BLaER1 treated with 17β-estradiol and CSF1 and Interleukin-3, amounts not matched to agents 10 nM and 100 nM (cell line): ENCODE results near the gene IGSF8.
"Not testable (repeated sequence)": the region's sequence is repeated elsewhere in the genome, so short reads cannot be mapped to it uniquely, and the experiment has no call there.

Experiments
- H3K27ac ChIP-seq, 11 experiments: shearing (Covaris generic); formaldehyde crosslinking; 2 replicates each; pipeline ENCODE4 v1.8.1; 2022
- H3K27me3 ChIP-seq, 11 experiments: shearing (Covaris generic); formaldehyde crosslinking; 2 replicates each; pipeline ENCODE4 v1.8.1; 2022
- H3K36me3 ChIP-seq, 11 experiments: shearing (Covaris generic); formaldehyde crosslinking; 2 replicates each; pipeline ENCODE4 v1.8.1; 2022
- H3K4me1 ChIP-seq, 10 experiments: shearing (Covaris generic); formaldehyde crosslinking; 2 replicates each; pipeline ENCODE4 v1.8.1; 2022
- H3K4me2 ChIP-seq, 11 experiments: shearing (Covaris generic); formaldehyde crosslinking; 2 replicates each; pipeline ENCODE4 v1.8.1; 2022
- H3K4me3 ChIP-seq, 10 experiments: shearing (Covaris generic); formaldehyde crosslinking; 2 replicates each; pipeline ENCODE4 v1.8.1; 2022
- H3K9ac ChIP-seq, 11 experiments: shearing (Covaris generic); formaldehyde crosslinking; 2 replicates each; pipeline ENCODE4 v1.8.1; 2022
- H3K9me3 ChIP-seq, 11 experiments: shearing (Covaris generic); formaldehyde crosslinking; replicated peaks in 1 of 11; 2 replicates each; pipeline ENCODE4 v1.8.1; 2022
- H4K20me1 ChIP-seq, 11 experiments: shearing (Covaris generic); formaldehyde crosslinking; 2 replicates each; pipeline ENCODE4 v1.8.1; 2022
- Cebpa-rat ChIP-seq, 11 experiments: shearing (Covaris generic); IDR thresholded peaks; 2 replicates each; pipeline ENCODE4 v1.8.1; 2022

Gene IGSF8

DNA sequence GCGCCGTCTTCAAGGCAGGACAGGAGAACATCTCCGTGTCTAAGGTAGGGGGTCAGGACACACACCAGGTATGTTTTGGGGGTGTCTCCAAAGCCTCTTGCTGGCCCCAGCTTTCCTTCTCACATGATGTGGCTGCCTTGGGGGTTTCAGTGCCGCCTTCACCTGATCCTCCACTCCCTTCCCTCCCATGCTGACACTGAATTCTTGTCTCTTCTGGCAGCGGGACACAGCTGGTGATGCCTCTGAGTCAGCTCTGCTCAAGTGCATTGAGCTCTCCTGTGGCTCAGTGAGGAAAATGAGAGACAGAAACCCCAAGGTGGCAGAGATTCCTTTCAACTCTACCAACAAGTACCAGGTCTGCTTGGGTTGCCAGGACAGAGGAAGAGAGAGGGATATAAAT, 30.6 kb upstream of the IGSF8 start:
- no peak overlapping the region for H3K27ac ChIP-seq
- no peak overlapping the region for H3K4me3 ChIP-seq
- no peaks in the 10 kb centered on the region for H3K9me3 ChIP-seq
- no peak overlapping the region for H3K4me2 ChIP-seq
- no peaks in the 10 kb centered on the region for H3K36me3 ChIP-seq
- H3K9ac ChIP-seq: no peak overlapping the region
- no peak for TF ChIP-seq Cebpa-rat (IDR thresholded peaks at IDR 0.05)
- no peaks in the 10 kb centered on the region for H3K4me1 ChIP-seq
- H4K20me1 ChIP-seq: no peaks in the 10 kb centered on the region
- H3K27me3 ChIP-seq: no peaks in the 10 kb centered on the region

DNA sequence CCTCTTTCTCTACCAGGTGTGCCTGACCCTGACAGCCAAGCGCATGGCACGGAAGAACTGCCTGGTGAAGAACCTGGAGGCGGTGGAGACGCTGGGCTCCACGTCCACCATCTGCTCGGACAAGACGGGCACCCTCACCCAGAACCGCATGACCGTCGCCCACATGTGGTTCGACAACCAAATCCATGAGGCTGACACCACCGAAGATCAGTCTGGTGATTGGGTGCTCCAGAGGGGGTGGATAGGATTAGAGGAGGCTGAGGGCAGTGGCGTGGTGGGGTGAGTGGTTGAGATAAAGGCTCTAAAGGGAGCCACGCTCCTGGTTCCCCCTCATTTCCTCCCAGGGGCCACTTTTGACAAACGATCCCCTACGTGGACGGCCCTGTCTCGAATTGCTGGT, 30.2 kb upstream of the IGSF8 start:
- Histone ChIP-seq H3K9ac (no peak overlapping the region), H3K27ac (no peak overlapping the region), H3K4me3 (no peak overlapping the region), H3K4me2 (no peak overlapping the region), H4K20me1 (no peaks in the 10 kb centered on the region), H3K36me3 (no peaks in the 10 kb centered on the region), H3K4me1 (no peaks in the 10 kb centered on the region), H3K27me3 (no peaks in the 10 kb centered on the region), H3K9me3 (no peaks in the 10 kb centered on the region)
- no peak for TF ChIP-seq Cebpa-rat (IDR thresholded peaks at IDR 0.05)

DNA sequence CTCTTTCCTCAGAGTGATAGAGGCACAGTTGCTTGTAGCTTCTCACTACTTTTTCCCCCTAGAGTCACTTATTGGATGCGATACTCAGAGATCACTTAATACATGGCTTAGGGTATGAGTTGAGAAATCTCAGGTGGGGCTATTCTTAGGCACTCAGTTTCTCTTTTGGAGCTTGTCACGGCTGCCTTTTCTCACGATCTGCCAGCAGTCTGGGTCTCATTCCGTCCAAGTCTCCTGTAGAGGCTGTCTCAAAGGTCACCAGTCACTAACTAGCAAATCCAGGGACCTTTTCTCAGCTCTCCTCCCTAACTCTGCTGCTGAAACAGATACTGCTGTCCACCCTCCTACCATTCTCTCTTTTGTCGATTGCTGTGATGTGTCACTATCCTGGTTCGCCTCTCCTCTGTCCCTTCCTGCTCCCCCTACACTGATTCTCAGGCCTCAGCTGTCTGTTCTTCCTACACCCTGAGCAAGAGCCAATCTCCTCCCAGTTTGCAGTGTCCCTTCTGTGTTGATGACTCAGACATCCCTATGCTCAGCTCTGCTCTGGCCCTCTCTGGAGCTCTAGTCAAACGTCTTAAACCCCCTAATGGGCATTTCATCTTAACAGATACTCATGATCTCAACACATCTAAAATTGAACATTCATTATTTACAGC, 29.6 kb upstream of the IGSF8 start:
- H3K4me1 ChIP-seq: no peaks in the 10 kb centered on the region
- H3K9me3 ChIP-seq: no peaks in the 10 kb centered on the region
- TF ChIP-seq Cebpa-rat (IDR thresholded peaks at IDR 0.05): no peak
- H4K20me1 ChIP-seq: no peaks in the 10 kb centered on the region
- H3K4me3 ChIP-seq: no peak overlapping the region
- no peak overlapping the region for H3K27ac ChIP-seq
- H3K9ac ChIP-seq: no peak overlapping the region
- H3K36me3 ChIP-seq: no peaks in the 10 kb centered on the region
- no peak overlapping the region for H3K4me2 ChIP-seq
- H3K27me3 ChIP-seq: no peaks in the 10 kb centered on the region

DNA sequence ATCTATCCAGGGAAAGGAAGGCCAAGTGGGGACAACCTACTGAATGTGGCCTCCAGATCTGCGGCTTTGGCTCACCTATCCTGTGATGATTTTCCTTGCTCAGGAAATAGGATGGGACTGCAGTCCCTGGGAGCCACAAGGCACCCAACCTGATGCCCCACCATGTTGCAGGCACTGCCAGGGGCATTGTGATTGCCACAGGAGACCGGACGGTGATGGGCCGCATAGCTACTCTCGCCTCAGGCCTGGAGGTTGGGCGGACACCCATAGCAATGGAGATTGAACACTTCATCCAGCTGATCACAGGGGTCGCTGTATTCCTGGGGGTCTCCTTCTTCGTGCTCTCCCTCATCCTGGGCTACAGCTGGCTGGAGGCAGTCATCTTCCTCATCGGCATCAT, 29.0 kb upstream of the IGSF8 start:
- H3K4me2 ChIP-seq: no peak overlapping the region
- H3K9me3 ChIP-seq: no peaks in the 10 kb centered on the region
- no peaks in the 10 kb centered on the region for H3K4me1 ChIP-seq
- H3K9ac ChIP-seq: no peak overlapping the region
- TF ChIP-seq Cebpa-rat (IDR thresholded peaks at IDR 0.05): no peak
- H4K20me1 ChIP-seq: no peaks in the 10 kb centered on the region
- no peak overlapping the region for H3K4me3 ChIP-seq
- no peaks in the 10 kb centered on the region for H3K27me3 ChIP-seq
- H3K27ac ChIP-seq: no peak overlapping the region
- H3K36me3 ChIP-seq: no peaks in the 10 kb centered on the region

DNA sequence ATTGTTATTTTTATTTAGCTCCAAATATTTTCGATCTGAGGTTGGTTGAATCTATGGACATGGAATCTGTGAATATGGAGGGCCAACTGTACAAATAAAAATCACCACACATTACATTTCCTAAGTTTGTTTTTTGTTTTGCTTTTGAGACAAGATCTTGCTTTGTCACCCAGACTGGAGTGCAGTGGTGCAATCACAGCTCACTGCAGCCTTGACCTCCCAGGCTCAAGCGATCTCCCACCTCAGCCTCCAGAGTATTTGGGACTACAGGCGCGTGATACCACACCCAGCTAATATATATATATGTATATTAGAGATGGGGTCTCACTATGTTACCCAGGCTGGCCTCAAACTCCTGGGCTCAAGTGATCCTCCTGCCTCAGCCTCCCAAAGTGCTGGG, 27.9 kb upstream of the IGSF8 start:
- H3K9ac ChIP-seq, H3K27me3 ChIP-seq, H4K20me1 ChIP-seq, H3K4me2 ChIP-seq, H3K9me3 ChIP-seq, H3K27ac ChIP-seq, H3K4me3 ChIP-seq, H3K36me3 ChIP-seq, H3K4me1 ChIP-seq: not testable (repeated sequence)

DNA sequence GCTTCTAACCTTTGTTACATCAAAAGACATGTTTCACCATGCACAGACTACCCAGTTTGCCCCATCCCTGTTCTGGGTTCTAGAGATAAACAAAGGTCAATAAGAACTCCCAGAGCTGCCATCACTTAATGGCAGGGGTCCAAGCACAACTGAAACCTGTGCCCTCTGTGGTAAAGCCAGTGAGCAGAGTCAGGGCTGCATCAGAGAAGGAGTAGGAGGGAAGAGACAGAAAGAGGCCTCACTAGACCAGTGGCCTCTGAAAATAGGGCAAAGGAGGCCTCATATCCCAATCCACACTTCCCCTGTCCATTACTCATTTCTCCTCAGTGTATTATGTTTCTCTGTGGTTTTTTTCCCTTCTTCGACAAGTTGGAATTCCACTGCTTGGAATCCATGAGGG, 27.3 kb upstream of the IGSF8 start:
- H3K27ac ChIP-seq: no peak overlapping the region
- H3K4me2 ChIP-seq: no peak overlapping the region

DNA sequence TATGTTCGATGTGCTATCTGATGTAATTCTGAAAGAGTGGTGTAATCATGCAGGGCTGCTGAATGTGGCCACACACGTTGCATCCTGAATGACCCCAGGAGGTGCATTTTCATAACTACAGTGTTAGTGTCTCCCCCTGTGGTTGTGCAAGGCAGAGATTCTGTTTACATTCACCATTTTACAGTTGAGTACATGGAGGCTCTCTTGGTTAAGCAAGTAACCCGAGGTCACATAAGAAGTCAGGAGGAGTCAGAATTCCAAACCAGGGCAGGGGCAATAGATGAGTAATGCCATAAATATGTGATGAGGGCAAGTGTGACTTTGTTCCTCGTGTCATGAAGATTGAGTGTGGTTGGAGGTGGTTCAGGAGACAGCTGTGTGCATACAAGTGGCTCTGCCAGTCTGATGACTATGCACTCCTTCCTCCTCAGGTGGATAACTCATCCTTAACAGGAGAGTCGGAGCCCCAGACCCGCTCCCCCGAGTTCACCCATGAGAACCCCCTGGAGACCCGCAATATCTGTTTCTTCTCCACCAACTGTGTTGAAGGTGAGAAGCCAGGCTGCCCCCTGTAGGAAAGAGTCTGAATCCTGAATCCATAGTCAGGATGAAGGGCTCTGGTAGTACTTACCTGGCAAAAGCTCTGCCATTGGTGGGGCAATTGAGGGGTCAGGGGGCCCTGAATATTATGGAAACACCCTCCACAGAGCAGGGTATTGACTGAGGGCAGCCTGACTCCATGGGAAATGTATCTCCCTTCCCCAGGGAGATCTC, 26.5 kb upstream of the IGSF8 start:
- Histone ChIP-seq H3K9ac (no peak overlapping the region), H3K4me3 (no peak overlapping the region), H4K20me1 (no peaks in the 10 kb centered on the region), H3K36me3 (no peaks in the 10 kb centered on the region), H3K27ac (no peak overlapping the region), H3K4me2 (no peak overlapping the region), H3K4me1 (no peaks in the 10 kb centered on the region), H3K27me3 (no peaks in the 10 kb centered on the region), H3K9me3 (no peaks in the 10 kb centered on the region)
- no peak for TF ChIP-seq Cebpa-rat (IDR thresholded peaks at IDR 0.05)

More for the DNA sequence above, 27.3 kb upstream of the IGSF8 start:
- Histone ChIP-seq H3K9ac (no peak overlapping the region), H3K4me3 (no peak overlapping the region), H4K20me1 (no peaks in the 10 kb centered on the region), H3K36me3 (no peaks in the 10 kb centered on the region), H3K4me1 (no peaks in the 10 kb centered on the region), H3K27me3 (no peaks in the 10 kb centered on the region), H3K9me3 (no peaks in the 10 kb centered on the region)
- no peak for TF ChIP-seq Cebpa-rat (IDR thresholded peaks at IDR 0.05)

DNA sequence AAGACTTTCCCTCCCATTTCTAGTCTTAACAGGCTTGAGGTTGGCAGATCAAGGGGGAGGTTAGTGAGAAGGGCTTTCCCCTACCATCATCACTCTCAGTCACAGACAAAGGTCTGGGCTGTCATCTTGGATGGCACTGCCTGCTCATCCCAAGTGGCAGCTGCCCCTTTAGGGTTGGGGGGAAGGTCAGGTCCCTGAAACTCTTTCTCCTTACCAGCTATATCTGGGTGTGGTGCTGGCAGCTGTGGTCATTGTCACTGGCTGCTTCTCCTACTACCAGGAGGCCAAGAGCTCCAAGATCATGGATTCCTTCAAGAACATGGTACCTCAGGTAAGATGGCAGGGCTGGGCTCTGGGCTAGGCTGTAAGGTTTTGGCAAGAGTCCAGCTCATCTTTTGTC, 25.3 kb upstream of the IGSF8 start:
- no peak for TF ChIP-seq Cebpa-rat (IDR thresholded peaks at IDR 0.05)
- no peak overlapping the region for H3K4me3 ChIP-seq
- H3K4me2 ChIP-seq: no peak overlapping the region
- H3K27ac ChIP-seq: no peak overlapping the region
- H3K9ac ChIP-seq: no peak overlapping the region
- no peaks in the 10 kb centered on the region for H3K27me3 ChIP-seq
- no peaks in the 10 kb centered on the region for H3K9me3 ChIP-seq
- H3K36me3 ChIP-seq: no peaks in the 10 kb centered on the region
- H4K20me1 ChIP-seq: no peaks in the 10 kb centered on the region
- H3K4me1 ChIP-seq: peaks cover 4 to 10% (median 6%) of the 10 kb centered on the region in 10 experiments; a peak in 12 of 20 replicates

DNA sequence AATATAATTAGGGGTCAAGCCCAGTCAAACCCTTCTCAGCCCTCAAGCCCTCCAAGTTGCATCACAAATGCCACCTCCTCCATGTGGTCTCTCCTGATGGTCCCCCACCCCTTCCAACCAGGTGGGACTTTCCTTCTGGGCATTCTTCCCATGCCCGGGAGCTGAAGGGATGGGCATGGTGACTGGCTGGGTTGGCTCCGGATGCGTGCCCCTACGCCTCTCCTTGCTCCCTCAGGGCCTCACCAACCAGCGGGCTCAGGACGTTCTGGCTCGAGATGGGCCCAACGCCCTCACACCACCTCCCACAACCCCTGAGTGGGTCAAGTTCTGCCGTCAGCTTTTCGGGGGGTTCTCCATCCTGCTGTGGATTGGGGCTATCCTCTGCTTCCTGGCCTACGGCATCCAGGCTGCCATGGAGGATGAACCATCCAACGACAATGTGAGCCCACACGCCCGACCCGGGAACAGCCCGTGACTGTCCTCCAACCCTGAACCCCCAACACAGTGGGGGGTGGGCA, 24.6 kb upstream of the IGSF8 start:
- no peak overlapping the region for H3K9ac ChIP-seq
- H3K4me3 ChIP-seq: no peak overlapping the region
- H4K20me1 ChIP-seq: no peaks in the 10 kb centered on the region
- no peaks in the 10 kb centered on the region for H3K36me3 ChIP-seq
- no peak overlapping the region for H3K4me2 ChIP-seq
- H3K27ac ChIP-seq: no peak overlapping the region
- no peaks in the 10 kb centered on the region for H3K27me3 ChIP-seq
- H3K4me1 ChIP-seq: peaks cover 4 to 10% (median 6%) of the 10 kb centered on the region in 10 experiments; a peak in 12 of 20 replicates
- no peaks in the 10 kb centered on the region for H3K9me3 ChIP-seq
- TF ChIP-seq Cebpa-rat (IDR thresholded peaks at IDR 0.05): no peak

DNA sequence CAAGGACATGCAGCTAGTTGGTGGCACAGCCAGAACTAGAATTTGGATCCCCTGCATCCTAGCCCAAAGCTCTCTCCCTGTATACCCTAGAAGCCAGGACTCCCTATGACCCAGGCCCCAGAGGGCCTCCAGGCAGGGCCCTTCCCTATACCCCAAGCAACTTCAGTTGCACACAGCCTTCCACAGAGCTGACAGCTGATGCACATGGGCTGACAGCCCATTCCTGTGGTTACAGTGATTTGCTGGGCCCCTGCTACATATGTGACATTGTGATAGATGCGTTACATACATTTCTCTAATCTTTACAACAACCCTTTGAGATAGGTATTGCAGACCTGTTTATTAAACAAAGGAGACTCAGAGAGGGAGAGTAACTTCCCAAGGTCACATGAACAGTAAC, 23.0 kb upstream of the IGSF8 start:
- Histone ChIP-seq H3K27me3 (no peaks in the 10 kb centered on the region), H4K20me1 (no peaks in the 10 kb centered on the region), H3K4me3 (no peak overlapping the region), H3K36me3 (no peaks in the 10 kb centered on the region), H3K9ac (no peak overlapping the region), H3K4me1 (peaks cover 4 to 10% (median 6%) of the 10 kb centered on the region in 10 experiments; a peak in 12 of 20 replicates), H3K9me3 (no peaks in the 10 kb centered on the region), H3K4me2 (no peak overlapping the region), H3K27ac (no peak overlapping the region)
- no peak for TF ChIP-seq Cebpa-rat (IDR thresholded peaks at IDR 0.05)
